GM06990 (cell line): Measurements from ENCODE around the gene GNAI2.

Source experiments
- DNase-seq: peaks from one replicate; pipeline ENCODE4 v3.0.0-alpha.2; 2011; ENCODE audit not compliant: insufficient read length; ENCODE audit errors: extremely low read depth
- H3K27me3 ChIP-seq: replicated peaks from 2 replicates; pipeline ENCODE4 v1.6.0; 2011; ENCODE audit warnings: low read length; ENCODE audit not compliant: control insufficient read depth, insufficient read depth
- H3K36me3 ChIP-seq: 2 replicates; pipeline ENCODE4 v1.5.1; 2011; ENCODE audit warnings: low read length; ENCODE audit not compliant: control insufficient read depth, insufficient read depth
- H3K4me3 ChIP-seq: replicated peaks from 2 replicates; pipeline ENCODE4 v1.5.1; 2011; ENCODE audit warnings: low read depth, mild to moderate bottlenecking, control low read depth, low read length
- CTCF ChIP-seq: IDR thresholded peaks from 2 replicates; pipeline ENCODE4 v1.5.1; 2011; ENCODE audit warnings: low read length, control low read depth, mild to moderate bottlenecking, inconsistent platforms; ENCODE audit not compliant: insufficient read depth, poor library complexity, severe bottlenecking

The GNAI2 gene

GRCh38 chr3:50294492-50295403 is 58.7 kb downstream of the GNAI2 start:
- Histone ChIP-seq H3K36me3 (peaks cover 6% of the 10 kb centered on the region), H3K4me3 (no peak overlapping the region), H3K27me3 (no peaks in the 10 kb centered on the region)
- no peak for DNase-seq
- TF ChIP-seq CTCF = no peak

- DNase-seq = no peak
- no peak for TF ChIP-seq CTCF
- no peaks in the 10 kb centered on the region for H3K27me3 ChIP-seq
Measured at GRCh38 chr3:50295553-50296431, 59.8 kb downstream of the GNAI2 start.

GRCh38 chr3:50296721-50297383 is 60.8 kb downstream of the GNAI2 start:
- Histone ChIP-seq H3K4me3 (no peak overlapping the region), H3K27me3 (no peaks in the 10 kb centered on the region), H3K36me3 (no peaks in the 10 kb centered on the region)
- DNase-seq = no peak
- no peak for TF ChIP-seq CTCF

More at GRCh38 chr3:50295553-50296431, 59.8 kb downstream of the GNAI2 start:
- no peak overlapping the region for H3K4me3 ChIP-seq
- H3K36me3 ChIP-seq = no peaks in the 10 kb centered on the region

GRCh38 chr3:50297384-50297775 is 61.4 kb downstream of the GNAI2 start:
- Histone ChIP-seq H3K36me3 (no peaks in the 10 kb centered on the region), H3K27me3 (no peaks in the 10 kb centered on the region), H3K4me3 (no peak overlapping the region)
- TF ChIP-seq CTCF = no peak
- no peak for DNase-seq

GRCh38 chr3:50297896-50298725 is 62.1 kb downstream of the GNAI2 start:
- peak overlapping the region; percentile 76 for H3K4me3 ChIP-seq
- DNase-seq = no peak
- no peaks in the 10 kb centered on the region for H3K27me3 ChIP-seq
- TF ChIP-seq CTCF = no peak
- H3K36me3 ChIP-seq = no peaks in the 10 kb centered on the region
